Stimulated activated CD8-positive, alpha-beta memory T cell treated with anti-CD3 and anti-CD28 coated beads, Interleukin-12 subunit alpha, Interleukin-12 subunit beta, amount 100 ng/mL, for 24 hours (primary cell): ENCODE measurements around the gene DBF4B.
"Not testable (repeated sequence)": the region's sequence is repeated elsewhere in the genome, so short reads cannot be mapped to it uniquely, and the experiment has no call there.

Source experiments
- DNase-seq: peaks from one replicate; pipeline ENCODE4 v3.0.0-alpha.2; 2020; ENCODE audit errors: extremely low read depth

DBF4B gene

GRCh38 chr17:44734272-44734671 lies 25.8 kb downstream of the DBF4B start:
- no peak for DNase-seq

- no peak for DNase-seq
Observed at GRCh38 chr17:44736551-44737240, 28.2 kb downstream of the DBF4B start.

- no peak for DNase-seq
Observed at GRCh38 chr17:44738214-44738906, 29.9 kb downstream of the DBF4B start.

- DNase-seq: no peak
Observed at GRCh38 chr17:44741316-44741715, 32.9 kb downstream of the DBF4B start.

- DNase-seq: no peak
Observed at GRCh38 chr17:44745301-44745700, 36.8 kb downstream of the DBF4B start.

GRCh38 chr17:44745738-44746137 lies 37.3 kb downstream of the DBF4B start:
- not testable (repeated sequence) for DNase-seq

- DNase-seq: no peak
Observed at GRCh38 chr17:44747566-44747965, 39.1 kb downstream of the DBF4B start.

GRCh38 chr17:44749076-44749979 lies 40.9 kb downstream of the DBF4B start:
- DNase-seq: no peak

GRCh38 chr17:44749980-44750318 lies 41.5 kb downstream of the DBF4B start:
- DNase-seq: no peak

- DNase-seq: no peak
Observed at GRCh38 chr17:44751331-44751730, 42.9 kb downstream of the DBF4B start.

GRCh38 chr17:44751806-44752205 lies 43.3 kb downstream of the DBF4B start:
- no peak for DNase-seq

GRCh38 chr17:44752953-44753861 lies 44.7 kb downstream of the DBF4B start:
- DNase-seq: no peak

- DNase-seq: no peak
Observed at GRCh38 chr17:44754276-44754675, 45.8 kb downstream of the DBF4B start.

- not testable (repeated sequence) for DNase-seq
Observed at GRCh38 chr17:44755180-44755579, 46.7 kb downstream of the DBF4B start.

GRCh38 chr17:44757045-44757917 lies 48.8 kb downstream of the DBF4B start:
- DNase-seq: no peak

GRCh38 chr17:44757918-44758413 lies 49.5 kb downstream of the DBF4B start:
- no peak for DNase-seq

- DNase-seq: no peak
Observed at GRCh38 chr17:44758414-44759085, 50.1 kb downstream of the DBF4B start, which contains the start of gene ADAM11. TSS of gene ADAM11 (plus strand) at chr17:44758988. CDS start at chr17:44759200, 212 bp downstream.

GRCh38 chr17:44759086-44759915 lies 50.8 kb downstream of the DBF4B start:
- DNase-seq: no peak

GRCh38 chr17:44759916-44760243 lies 51.4 kb downstream of the DBF4B start:
- DNase-seq: no peak
